GM21529 (cell line): ENCODE data around the gene PIGU.

ENCODE experiments used
- ATAC-seq: cut with Tn5 transposase; IDR thresholded peaks from one replicate; pipeline ENCODE4 v1.9.1; 2021; ENCODE audit not compliant: unreplicated experiment

PIGU gene

DNA sequence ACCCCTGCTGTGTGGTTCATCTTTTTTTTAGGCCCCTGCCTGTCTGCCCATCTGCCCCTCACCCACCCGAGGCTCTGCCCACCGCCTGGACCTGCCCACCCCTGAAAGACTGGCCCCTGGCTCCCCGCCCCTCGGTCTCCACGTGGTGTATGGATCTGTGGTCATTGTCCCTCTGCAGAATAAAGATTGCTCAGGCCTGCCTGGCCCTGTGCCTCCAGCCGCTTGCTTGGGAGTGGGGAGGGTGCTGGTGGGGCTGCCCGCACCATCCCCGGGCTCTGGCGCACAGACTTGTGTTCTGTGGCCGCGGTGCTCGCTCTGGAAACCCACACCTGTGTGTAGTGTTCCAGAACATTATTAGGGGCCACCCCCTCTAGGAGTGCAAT is 116.8 kb downstream of the PIGU start:
- ATAC-seq = no peak

DNA sequence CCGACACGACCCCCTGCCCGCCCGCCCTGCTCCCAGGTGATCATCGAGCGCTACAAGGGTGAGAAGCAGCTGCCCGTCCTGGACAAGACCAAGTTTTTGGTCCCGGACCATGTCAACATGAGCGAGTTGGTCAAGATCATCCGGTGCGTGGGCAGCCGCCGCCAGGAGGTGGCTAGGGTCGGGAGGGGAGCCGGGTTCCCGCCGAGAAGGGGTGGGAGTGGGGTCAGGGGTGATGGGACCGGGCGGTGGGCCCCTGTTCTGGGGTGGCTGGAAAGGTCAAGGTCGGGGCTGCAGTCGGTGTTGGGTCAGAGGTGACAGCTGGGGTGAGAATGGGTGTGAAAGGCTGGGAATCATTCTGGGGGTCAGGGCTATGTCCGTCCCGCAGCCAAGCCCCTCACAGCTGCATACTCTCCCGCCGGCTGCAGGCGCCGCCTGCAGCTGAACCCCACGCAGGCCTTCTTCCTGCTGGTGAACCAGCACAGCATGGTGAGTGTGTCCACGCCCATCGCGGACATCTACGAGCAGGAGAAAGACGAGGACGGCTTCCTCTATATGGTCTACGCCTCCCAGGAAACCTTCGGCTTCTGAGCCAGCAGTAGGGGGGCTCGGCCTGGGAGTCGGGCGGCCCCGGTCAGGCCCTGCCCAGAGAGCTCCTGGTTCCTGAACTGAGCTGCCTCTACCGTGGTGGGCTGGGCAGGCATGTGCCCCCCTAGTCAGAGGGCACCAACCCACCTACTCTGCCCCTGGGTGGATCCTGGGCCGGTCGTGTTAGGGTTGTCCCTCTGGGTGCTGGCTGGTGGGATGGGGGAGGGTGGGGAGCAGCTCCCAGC is 117.4 kb downstream of the PIGU start:
- no peak for ATAC-seq

DNA sequence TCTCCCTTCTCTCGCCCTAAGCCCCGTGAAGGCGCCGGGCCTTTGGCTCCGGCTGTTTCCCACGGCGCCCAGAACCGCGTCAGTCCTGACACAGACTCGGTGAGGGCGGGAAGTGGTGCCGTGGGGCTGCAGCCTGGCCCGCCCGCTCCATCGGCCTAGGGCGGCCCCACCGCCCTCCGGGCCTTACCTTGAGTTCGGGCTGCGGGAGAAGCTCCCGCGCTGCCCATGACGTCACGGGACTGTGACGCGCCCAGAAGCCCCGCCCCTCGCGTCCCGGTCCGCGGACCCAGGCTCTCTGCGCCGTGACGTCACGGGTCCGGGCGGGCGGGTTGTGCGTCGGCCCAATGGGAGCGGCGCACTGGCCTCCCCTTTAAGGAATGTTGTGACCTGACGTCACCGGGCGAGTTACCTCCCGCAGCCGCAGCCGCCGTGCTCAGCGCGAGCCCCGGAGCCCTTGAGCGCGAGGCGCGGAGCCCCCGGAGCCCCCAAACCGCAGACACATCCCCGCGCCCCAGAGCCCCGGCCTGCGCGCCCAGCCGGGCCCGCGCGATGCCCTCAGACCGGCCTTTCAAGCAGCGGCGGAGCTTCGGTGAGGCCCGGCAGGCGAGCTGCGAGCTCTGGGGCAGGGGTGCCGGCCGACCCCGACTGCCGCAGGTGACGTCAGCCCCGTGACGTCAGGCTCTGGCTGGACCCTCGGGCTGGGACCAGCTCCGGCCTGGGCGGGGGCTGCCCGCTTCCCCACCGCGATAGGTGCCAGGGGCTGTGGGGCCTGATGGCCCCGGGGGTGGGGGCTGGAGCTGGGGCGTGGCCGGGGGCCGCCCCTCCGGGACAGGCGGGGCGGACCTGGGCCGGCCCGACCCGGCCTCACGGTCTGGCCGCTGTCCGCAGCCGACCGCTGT is 118.3 kb downstream of the PIGU start, which contains the start of gene MAP1LC3A:
Gene MAP1LC3A, plus strand, starts transcription at position 399 of the 899 bp plus-strand sequence. Its CDS starts 151 bp downstream, at position 550.
- ATAC-seq = no peak

DNA sequence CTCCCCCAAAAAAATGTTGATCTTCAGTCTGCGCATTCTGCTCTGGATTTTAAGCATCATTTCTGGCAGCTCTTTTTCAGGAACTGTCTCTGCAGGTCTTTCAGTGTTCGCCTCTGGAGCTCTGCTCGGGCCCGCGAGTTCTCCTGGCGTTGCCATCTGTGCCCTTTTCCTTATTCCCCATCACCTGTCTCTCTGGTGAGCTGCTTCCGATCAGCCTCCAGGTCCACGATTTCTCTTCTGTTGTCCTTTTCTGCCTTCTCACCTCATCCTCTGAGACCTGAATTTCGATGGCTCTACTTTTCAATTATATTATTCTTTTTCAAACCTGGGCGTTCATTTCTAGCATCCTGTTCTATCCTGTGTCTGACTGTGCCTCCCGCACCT is 119.0 kb downstream of the PIGU start:
- no peak for ATAC-seq

DNA sequence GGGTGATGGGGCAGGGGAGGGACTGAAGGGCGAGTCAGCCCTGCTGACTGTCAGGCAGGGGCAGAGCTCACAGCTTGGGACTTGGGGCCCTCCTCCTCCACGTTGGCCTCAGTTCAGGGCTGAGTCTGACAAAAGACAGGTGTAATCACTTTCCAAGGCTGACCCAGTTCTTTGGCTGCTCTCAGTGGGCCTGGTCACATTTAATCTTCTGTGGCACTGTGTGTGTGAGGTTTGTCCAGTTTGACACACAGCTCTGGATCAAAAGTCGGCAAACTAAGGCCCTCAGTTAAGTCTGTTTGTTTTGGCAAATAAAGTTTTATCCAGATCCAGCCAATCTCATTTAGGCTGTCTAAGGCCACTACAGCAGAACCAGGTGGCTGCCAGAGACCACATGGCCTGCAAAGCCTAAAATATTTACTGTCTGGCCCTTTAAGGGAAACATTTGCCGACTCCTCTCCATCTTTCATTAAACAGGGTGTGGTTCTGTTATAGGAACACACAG is 123.5 kb downstream of the PIGU start:
- ATAC-seq = no peak

DNA sequence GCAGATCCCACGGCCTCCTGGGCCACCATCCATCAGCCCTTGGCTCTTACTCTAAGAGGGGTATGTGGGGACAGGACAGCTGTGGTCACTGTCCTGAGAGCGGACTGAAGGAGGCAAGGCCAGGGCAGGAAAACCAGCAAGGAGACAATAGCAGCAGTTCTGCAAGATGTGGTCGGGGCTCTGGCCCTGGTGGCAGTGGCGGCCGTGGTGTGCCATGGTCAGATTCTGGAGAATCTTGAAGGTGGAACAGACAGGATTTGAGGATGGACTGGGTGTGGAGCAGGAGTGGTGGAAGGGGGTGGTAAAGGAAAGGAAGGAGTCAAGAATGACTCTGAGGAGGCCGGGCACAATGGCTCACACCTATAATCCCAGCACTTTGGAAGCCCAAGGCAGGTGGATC is 124.3 kb downstream of the PIGU start:
- no peak for ATAC-seq

DNA sequence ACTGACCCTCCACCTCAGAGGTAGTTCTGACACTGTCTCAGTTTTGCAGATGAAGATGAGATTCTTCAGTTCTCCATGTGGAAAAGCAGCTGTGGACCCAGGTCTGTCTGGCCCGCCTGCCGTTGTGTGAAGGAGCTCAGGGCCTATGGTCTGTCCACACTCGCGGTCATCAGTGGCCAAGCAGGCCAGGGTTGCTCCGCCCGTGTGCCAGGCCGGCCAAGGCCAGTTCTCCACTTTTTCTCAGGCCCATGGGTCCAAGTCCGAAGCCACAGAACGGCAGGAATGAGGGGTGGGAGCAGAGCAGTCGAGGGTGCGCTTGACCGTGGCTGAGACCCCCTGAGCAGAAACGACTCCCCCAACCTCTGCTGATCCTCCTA is 127.0 kb downstream of the PIGU start:
- no peak for ATAC-seq

DNA sequence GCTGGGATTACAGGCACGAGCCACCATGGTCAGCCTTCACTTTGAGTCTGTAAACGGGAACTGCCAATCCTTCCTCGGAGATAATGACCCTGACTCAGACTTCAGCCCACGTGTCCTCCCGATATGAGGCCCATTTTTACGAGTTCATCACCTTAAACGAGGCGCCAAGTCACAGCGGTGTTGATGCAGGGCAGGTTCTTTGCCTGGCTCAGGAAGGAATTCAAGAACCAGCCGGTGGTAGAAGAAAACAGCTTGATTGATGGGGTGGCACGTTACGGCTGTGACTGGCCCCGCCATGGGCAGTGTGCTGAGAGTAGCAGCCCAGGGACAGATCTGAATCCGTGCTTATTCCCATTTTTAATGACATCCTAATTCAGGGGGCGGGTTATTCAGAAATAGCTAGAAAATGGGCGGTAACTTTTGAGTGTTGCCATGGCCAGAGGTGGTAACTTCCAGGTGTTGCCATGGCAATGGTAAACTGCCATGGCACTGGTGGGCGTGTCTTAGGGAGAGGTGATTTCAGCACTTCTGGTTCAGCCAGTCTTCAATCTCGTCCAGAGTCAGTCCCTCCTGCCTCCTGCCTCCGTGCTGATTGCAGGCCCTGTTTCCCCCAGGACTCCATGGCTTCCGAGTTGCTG is 127.5 kb downstream of the PIGU start:
- ATAC-seq = no peak

DNA sequence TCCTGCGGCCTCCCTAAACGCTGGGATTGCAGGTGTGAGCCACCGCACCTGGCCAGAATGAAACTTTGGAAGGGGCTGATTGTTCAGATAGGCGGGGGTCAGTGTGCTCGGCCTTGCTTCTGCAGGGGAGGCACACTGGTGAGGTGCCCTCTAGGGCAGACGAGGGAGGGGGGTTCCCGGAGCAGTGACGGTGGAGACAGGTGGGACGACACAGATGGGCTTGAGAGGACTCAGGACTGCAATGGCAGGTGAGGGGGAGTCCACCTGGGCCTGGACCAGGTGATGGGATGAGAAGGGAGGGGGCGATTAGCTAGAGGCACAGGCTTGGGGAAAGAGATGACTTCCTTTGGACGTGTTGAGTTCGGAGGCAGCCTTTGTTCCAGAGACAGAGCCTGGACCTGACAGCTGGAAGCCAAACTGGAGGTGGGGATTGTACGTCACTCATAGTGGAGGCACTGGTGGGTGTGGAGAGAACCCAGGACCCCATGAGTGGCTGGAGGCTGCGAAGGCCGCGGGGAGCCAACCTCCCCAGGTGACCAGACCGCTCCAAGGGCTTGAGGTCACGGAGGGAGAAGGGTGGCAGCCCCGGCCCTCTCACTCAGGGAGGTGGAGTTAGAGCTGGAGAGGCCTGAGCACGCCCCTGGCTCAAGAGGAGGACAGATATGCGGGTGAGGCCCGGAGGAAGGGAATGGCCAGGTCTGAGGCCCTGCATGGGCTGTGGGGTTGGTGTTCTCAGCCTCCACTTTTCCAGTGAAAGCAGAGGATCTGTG is 128.9 kb downstream of the PIGU start:
- ATAC-seq = no peak

DNA sequence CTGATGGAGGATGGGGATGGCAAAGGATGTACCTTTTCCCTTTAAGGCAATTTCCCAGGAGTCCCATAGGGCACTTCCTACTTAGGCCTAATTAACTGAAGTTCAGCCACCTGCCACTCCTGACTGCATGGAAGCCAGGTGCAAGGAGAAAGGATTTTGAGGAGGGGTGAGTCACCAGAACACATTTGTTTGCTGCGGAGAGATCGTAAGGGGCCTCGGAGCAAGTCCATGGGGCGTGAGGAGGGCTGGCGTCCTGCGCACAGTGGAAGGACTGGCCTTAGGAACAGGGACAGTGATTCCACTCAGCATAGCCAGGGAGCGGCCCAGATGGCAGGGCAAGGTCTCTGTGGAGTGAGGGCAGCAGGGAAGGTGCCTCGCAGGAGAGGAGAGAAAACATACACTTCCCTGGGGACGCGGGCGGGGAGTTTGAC is 130.1 kb downstream of the PIGU start:
- ATAC-seq = no peak

DNA sequence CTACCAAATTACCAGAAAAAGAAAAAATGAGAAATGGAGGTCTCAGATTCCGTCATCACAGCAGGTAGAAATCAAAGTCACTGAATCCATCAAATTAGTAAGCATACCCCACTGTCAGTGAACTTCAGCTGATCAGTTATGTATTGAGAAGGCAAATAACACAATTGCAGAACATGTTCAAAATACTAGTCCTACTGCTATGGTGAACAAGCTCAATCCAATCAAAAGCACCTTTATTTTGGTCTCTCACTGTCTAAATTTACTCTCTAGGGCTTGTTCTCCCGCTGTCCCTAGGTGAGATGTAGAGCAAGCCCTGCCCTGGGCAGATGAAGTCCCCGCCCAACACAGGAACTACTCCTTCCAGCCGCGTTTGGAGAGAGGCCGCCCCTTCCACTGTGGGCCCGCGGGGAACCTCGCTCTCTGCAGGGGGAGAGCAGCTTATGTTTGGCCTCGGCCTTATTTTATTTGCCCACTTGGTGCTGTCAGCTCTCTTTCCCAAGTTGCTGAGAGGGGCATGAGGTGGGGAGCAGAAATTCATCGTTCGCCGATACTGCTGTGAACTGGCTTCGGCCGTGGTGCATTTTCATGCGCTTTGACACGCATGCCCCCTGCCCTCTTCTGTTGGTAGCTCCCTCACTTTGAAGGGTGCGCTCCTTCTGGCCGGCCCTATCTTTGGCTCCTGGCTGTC is 132.6 kb downstream of the PIGU start:
- ATAC-seq = no peak

DNA sequence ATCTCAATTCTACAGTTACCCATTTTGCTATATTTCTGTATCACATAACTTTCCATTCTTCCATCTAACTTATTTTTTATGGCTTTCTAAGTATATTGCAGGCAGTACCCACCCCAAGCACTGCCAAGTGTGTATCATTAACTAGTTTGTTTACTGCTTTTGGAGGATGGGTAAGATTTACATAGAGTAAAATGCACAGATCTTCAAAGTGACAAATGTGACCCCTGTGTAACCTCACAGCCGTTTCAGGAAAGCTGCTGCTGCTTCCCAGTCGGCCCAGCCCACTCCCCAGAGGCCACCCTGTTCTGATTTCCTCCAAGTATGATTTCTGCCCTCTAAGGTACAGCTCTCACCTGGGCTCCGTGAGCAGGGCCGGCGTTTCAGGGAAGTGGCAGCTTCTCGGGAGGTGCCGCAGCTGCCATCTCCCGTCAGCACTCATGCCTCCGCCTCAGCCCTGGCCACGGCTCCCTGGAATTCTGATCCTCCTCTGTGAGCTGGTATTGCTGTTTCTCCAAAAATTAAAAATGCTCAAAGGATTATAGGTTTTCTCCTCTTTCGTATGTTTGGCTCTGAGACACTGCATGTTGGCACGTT is 133.3 kb downstream of the PIGU start:
- no peak for ATAC-seq

DNA sequence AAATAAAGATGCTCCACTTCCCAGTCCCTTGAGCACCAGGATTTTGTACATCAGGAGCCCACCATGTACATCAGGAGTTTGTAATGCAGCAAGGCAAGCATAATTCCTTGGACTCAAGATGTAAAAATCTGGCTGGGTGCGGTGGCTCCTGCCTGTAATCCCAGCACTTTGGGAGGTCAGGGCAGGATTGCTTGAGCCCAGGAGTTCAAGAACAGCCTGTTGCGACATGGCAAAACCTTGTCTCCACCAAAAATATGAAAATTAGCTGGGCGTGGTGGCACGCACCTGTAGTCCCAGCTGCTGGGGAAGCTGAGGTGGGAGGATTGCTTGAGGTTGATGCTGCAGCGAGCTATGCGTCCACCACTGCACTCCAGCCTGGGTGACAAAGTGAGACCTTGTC is 134.5 kb downstream of the PIGU start:
- ATAC-seq = no peak

DNA sequence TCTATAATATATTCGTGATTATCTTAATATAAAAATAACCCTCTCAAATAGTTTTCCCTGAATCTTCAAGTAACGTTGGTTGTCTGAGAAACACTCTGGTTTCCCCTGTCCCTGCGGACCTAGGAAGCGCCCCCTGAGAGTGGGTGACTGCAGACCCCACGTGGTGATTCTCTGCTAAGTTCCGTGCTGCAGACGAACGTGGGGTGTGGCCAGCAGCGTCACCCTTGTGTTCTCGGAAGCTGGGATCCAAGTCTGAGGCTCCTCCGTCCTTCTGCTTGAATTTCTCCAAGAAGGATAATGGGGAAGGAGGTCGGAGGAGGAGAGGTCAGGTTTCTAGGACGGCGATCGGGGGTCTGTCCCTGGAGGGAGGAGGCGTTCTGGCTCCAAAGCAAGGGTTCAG is 135.0 kb downstream of the PIGU start:
- no peak for ATAC-seq

DNA sequence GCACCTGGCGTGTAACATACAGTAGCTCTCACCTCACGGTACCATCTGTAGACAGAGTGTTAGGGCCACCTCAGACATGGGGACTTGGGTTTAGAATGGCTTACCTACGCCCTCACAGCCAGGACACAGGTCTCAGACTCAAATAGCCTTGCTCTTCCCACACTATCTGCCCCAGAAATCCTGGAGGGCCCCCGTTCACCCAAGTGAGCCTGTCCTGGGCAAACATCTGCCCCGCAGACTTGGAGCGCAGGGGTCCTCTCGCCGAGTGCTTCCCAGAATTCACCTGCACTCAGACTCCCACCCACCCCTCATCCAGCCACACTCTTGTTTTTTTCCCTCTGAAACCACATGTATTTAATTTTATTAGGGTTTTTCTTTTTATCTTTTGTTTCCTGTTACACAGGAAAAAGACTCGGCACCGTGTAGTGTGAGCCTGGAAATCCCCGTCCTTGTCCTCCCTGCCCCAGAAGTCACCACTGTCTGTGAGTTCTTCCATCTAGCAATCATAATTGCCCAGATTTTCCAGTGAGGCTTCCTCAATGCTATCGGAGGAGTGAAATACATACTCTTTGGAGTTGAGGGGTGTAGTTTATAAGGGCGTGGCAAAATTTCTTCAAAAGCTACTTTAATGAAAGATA is 135.5 kb downstream of the PIGU start:
- ATAC-seq = no peak

DNA sequence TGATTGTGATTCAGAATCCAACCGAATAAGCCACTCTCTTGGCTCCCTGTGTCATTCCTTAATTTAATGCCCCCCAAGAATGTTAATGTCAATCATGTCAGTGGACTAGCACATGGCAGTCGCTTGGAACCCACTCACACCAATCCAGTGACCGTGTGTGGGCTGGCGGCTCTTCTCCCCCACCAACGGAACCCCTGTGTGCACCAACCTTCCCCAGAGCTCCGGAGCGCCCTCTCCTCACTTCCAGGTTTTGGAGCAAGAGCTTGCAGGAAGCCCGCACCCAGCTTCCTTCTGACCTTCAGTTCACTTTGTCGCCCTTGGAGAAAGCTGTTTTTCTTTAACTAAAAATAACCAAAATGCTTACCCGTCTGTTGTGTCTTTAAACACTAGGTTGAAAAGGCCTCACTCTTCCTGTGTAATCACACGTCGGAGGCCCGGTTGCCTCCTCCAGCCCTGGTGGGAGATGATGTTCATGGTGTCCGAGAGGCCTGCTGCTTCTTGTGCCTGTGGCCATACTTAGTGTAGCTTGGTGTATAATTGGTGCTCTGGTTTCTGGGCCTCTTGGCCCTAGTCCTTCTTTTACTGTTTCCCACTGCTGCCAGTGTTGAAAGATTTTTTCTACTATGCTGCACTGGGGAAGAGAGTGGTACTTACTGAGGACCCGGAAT is 136.2 kb downstream of the PIGU start:
- no peak for ATAC-seq

DNA sequence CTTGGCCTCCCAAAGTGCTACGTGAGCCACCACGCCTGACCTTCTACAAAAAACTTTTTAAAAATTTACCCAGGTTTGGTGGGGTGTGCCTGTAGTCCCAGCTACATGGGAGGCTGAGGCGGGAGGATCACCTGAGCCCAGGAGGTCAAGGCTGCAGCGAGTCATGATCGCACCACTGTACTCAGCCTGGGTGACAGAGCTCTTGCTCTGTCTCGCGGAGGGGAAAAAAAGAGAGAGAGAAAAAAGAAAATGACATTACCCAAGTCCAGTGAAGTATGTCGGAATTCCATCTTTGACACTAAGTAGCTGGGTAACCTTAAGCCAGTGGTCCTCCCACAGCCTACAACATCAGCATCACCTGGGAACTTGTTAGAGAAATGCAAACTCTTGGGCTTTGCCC is 137.1 kb downstream of the PIGU start:
- no peak for ATAC-seq

DNA sequence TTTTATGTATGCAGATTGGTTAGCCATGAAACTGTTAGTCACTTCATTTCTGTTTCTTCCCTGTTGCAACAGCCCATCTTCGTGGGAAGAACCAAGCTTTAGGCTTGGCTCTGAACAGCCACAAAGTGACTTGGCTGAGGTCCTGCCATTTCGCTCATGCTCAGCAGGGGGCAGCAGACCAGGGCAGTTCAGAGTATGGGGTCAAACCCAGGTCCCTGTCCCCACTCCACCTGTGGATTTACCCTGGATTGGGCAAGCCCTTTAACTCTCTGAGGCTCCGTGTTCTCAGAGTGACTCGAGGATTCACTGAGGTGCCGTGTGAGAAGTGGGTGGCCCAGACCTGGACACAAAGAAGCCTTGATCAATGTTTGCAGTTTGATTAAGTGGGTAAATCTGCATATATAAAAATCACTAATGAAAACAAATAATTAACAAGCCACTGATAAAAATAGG is 138.2 kb downstream of the PIGU start:
- no peak for ATAC-seq

DNA sequence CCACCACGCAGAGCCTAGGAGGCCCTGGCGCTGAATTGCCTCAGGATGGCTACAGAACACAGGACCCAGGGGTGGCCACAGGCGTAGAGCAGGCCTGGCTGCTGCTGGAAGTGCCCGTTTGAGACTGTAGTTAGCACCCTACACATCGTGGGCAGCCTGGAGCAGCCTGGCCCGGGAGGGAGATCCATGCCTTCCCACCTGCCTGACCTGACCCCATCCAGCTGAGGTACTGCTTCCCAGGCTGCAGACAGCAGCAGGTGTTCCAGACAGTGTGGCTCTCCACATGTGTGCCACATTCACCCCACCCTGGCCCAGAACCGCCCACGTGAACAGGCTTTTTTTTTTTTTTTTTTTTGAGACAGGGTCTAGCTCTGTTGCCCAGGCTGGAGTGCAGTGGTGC is 139.2 kb downstream of the PIGU start:
- no peak for ATAC-seq
